C4-2B (cell line): ENCODE measurements around the gene CHTF18.

Source experiments
- H3K27ac ChIP-seq: fragments of 450-650 bp; 2 replicates; pipeline ENCODE4 v1.5.1; 2017
- ZFX ChIP-seq: fragments of 450-650 bp; IDR thresholded peaks from 2 replicates; pipeline ENCODE4 v1.6.1; 2017
- TF ChIP-seq, protein P1 (sequence below): fragments of 450-650 bp; conservative IDR thresholded peaks from 2 replicates; pipeline ENCODE4 v1.5.1; 2017; ENCODE audit warnings: mild to moderate bottlenecking

CHTF18 gene

DNA sequence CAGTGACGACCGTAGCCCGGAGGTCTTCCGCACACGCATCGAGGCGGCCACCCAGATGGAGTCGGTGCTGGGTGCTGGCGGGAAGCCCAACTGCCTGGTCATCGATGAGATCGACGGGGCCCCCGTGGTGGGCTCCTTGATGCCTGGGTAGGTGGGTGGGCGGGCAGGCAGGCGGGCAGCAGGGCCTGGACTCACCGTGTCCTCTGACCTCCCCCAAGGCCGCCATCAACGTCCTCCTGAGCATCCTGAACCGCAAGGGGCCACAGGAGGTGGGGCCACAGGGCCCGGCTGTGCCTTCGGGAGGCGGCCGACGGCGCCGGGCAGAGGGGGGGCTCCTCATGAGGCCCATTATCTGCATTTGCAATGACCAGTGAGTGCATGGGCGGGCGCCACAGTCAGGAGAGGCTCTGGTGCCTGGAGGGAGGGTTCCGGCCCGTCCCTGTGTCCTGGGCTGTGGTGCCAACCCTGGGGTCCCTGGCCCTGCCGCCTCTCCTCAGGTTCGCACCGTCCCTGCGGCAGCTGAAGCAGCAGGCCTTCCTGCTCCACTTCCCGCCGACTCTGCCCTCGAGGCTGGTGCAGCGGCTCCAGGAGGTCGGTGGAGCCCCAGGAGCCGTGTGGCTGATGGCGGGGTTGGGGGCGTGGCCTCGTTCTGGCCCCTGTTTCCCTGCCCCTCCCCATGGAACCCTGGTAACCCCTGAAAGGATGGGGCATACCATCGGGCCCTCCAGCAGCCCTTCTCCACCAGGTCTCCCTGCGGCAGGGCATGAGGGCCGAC, 4.0 kb downstream of the CHTF18 start:
- TF ChIP-seq, protein P1, sequence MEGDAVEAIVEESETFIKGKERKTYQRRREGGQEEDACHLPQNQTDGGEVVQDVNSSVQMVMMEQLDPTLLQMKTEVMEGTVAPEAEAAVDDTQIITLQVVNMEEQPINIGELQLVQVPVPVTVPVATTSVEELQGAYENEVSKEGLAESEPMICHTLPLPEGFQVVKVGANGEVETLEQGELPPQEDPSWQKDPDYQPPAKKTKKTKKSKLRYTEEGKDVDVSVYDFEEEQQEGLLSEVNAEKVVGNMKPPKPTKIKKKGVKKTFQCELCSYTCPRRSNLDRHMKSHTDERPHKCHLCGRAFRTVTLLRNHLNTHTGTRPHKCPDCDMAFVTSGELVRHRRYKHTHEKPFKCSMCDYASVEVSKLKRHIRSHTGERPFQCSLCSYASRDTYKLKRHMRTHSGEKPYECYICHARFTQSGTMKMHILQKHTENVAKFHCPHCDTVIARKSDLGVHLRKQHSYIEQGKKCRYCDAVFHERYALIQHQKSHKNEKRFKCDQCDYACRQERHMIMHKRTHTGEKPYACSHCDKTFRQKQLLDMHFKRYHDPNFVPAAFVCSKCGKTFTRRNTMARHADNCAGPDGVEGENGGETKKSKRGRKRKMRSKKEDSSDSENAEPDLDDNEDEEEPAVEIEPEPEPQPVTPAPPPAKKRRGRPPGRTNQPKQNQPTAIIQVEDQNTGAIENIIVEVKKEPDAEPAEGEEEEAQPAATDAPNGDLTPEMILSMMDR, result no peak
- TF ChIP-seq ZFX, result no peak
- no peak overlapping the region for H3K27ac ChIP-seq

DNA sequence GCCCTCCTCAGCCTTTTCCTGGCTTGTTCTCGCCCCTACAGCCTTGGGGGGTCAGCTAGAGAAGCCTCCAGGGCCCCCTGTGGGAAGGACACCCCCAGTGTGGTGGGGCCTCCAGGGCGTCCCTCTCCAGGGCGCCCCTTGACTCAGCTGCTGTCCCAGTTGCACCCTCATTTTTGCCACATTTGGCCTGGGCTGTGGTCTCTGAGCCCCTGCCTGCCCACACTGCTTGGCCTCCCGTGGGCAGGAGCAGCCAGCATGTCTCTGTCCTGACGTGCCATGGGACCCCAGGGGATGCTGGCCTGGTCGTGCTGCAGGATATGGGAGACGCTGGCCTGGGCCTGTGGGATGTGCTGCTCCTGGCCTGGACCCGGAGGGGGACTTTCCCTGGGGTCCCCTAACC, 5.0 kb downstream of the CHTF18 start:
- no peak overlapping the region for H3K27ac ChIP-seq
- TF ChIP-seq, protein P1, result no peak

DNA sequence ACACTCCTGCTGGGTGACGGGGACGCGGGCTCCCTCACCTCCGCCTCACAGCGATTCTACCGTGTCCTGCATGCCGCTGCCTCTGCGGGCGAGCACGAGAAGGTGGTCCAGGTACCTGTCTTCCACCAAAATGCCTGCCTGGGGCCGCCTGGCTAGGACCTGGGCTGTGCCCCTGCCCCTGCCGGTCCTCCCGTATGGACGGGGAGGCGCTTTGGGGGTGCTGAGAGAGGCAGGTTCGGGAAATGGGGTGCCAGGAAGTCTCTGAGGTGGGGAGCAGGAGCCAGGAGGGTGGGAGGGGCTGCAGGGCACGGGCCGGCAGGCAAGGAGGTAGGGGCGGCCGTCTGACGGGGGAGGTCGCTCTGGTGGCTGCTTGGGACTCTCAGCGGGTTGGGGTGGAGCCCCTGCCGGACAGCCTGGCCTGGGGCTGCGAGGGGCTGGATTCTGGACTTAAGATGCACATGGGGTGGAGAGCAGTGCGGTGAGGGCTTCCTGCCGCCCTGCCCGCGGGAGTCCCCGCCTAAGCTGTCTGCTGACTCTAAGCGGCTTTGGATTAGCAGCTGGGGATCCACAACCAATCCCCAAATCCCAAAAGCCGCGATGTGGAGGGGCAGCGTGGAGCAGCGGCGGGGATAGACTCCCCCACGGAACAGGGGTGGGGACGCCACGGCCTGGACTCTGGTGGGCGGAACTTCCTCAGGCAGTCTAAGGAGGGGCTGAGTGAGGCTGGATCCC, 5.8 kb downstream of the CHTF18 start:
- TF ChIP-seq, protein P1, result no peak
- no peak for TF ChIP-seq ZFX
- H3K27ac ChIP-seq, result peak overlapping the region; percentile 69

DNA sequence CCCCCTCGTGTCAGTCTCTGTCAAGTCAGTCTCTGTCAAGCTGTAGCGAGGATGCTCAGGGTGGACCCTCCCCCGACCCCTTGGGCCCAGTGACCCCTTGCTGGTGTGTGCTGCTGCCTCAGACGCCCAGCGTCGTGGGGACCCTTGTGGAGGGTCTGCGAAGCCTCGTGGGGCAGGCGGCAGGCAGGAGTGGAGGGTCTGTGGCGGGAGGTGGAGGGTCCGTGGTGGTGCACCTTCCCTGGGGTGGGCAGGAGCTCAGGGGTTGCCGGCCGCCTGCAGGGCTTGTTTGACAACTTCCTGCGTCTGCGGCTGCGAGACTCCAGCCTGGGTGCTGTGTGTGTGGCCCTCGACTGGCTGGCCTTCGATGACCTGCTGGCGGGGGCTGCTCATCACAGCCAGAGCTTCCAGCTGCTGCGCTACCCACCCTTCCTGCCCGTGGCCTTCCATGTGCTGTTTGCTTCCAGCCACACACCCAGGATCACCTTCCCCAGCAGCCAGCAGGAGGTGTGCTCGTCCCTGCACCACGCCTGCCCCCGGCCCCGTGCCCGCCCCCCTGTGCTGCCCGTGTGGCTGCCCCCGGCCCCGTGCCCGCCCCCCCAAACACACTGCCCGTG, 6.5 kb downstream of the CHTF18 start:
- TF ChIP-seq ZFX, result no peak
- TF ChIP-seq, protein P1, result no peak
- H3K27ac ChIP-seq, result peak overlapping the region; percentile 69

DNA sequence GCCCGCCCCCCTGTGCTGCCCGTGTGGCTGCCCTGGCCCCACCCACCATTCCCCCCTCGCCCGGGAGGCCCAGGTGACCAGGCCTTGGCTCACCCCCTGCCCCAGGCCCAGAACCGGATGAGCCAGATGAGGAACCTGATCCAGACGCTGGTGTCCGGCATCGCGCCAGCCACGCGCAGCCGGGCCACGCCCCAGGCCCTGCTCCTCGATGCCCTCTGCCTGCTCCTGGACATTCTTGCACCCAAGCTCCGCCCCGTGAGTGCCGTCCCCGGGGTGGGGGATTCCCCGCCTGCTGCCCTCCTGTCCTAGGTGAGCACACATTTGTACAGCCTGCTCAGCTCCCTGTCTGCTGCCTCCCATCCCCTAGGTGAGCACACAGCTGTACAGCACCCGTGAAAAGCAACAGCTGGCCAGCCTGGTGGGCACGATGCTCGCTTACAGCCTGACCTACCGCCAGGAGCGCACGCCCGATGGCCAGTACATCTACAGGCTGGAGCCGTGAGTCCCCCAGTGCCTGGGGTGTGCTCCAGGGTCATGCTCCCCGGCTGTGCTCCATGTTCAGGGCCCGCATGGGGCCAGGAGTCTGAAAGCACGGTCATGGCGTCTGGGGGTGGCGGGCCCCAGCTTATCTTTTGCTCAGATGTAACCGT, 7.3 kb downstream of the CHTF18 start:
- TF ChIP-seq, protein P1, result no peak; the same call in 1 of the 2 replicates
- TF ChIP-seq ZFX, result no peak
- H3K27ac ChIP-seq, result peak overlapping the region; percentile 78

DNA sequence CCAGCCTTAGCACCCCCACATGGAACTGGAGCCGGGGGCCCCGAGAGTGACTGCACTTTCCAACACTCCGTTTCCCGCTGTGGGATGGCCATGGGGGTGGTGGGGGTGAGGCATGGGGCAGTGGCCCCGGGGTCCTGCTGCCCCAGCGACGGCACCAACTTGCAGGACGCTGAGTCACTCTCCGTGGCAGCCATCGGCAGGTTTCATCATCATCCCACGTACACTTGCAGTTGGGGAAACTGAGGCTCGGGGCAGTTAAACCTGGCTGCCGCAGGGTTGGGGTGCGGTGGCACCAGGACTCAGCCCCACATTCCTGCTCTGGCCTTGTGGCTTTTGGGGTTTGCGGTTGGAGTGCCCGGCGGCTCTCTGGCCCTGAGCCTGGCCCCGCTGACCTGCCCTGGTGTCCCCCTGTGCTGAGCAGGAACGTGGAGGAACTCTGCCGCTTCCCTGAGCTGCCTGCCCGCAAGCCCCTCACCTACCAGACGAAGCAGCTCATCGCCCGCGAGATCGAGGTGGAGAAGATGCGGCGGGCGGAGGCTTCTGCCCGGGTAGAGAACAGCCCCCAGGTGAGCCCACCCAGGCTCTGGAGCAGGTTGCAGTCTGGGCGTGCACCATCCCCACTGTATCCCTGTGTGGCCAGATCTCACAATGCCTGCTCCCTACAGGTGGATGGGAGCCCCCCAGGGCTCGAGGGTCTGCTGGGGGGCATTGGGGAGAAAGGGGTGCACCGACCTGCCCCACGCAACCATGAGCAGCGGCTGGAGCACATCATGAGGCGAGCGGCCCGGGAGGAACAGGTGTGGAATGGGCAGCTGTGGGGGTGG, 8.1 kb downstream of the CHTF18 start:
- peak overlapping the region; percentile 78 for H3K27ac ChIP-seq
- TF ChIP-seq, protein P1, result no peak
- TF ChIP-seq ZFX, result no peak
